Measurements from ENCODE around the gene DYNC2LI1.

DNA sequence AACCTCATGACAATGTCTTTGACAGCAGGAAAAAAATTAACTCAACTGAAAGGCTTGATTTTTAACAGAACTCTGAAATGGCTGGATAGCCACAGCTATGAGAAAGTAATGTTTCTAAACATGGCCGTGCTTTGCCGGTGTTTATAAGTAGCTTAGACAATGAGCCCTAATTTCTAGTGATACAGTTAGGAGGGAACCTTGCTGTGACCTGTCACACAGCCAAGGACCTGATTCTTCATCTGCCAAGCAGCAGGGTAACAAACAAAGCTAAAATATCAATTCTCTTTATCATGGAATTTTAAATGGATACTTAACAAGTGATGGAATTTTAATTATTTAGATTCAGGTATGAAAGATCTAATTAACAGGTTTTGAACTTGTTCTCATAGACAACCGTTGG is 24.3 kb upstream of the DYNC2LI1 start:
- no peak for TF ChIP-seq EZH2phosphoT487 (IDR thresholded peaks at IDR 0.05)
- TF ChIP-seq, protein P1, sequence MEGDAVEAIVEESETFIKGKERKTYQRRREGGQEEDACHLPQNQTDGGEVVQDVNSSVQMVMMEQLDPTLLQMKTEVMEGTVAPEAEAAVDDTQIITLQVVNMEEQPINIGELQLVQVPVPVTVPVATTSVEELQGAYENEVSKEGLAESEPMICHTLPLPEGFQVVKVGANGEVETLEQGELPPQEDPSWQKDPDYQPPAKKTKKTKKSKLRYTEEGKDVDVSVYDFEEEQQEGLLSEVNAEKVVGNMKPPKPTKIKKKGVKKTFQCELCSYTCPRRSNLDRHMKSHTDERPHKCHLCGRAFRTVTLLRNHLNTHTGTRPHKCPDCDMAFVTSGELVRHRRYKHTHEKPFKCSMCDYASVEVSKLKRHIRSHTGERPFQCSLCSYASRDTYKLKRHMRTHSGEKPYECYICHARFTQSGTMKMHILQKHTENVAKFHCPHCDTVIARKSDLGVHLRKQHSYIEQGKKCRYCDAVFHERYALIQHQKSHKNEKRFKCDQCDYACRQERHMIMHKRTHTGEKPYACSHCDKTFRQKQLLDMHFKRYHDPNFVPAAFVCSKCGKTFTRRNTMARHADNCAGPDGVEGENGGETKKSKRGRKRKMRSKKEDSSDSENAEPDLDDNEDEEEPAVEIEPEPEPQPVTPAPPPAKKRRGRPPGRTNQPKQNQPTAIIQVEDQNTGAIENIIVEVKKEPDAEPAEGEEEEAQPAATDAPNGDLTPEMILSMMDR (IDR thresholded peaks at IDR 0.05): no peak
- no peak for TF ChIP-seq EZH2 (IDR thresholded peaks at IDR 0.05)

All from neural progenitor cell (in vitro differentiated cells).